HUES48 (cell line): ENCODE results near the gene ZAR1L.
A peak's percentile ranks its signal among the peaks of the same experiment; 100 is the strongest.

Experiments
- H3K27ac ChIP-seq: one replicate; pipeline ENCODE4 v1.7.0; 2013; ENCODE audit warnings: low read depth, low read length, inconsistent platforms
- H3K27me3 ChIP-seq: 2 replicates; pipeline ENCODE4 v1.6.1; 2013; ENCODE audit warnings: mild to moderate bottlenecking, low read length; ENCODE audit not compliant: control insufficient read depth, insufficient read depth
- H3K36me3 ChIP-seq: 2 replicates; pipeline ENCODE4 v1.6.1; 2013; ENCODE audit warnings: low read length; ENCODE audit not compliant: control insufficient read depth, insufficient read depth
- H3K4me1 ChIP-seq: 2 replicates; pipeline ENCODE4 v1.6.1; 2013; ENCODE audit warnings: mild to moderate bottlenecking, low read length; ENCODE audit not compliant: control insufficient read depth, insufficient read depth
- H3K4me3 ChIP-seq: 2 replicates; pipeline ENCODE4 v1.5.1; 2013; ENCODE audit warnings: mild to moderate bottlenecking, low read depth, low read length
- H3K9ac ChIP-seq: 2 replicates; pipeline ENCODE4 v1.6.1; 2013; ENCODE audit warnings: mild to moderate bottlenecking, low read depth, low read length, moderate library complexity
- H3K9me3 ChIP-seq: 2 replicates; pipeline ENCODE4 v1.6.1; 2013; ENCODE audit warnings: low read length; ENCODE audit not compliant: control insufficient read depth, insufficient read depth

Gene ZAR1L

DNA sequence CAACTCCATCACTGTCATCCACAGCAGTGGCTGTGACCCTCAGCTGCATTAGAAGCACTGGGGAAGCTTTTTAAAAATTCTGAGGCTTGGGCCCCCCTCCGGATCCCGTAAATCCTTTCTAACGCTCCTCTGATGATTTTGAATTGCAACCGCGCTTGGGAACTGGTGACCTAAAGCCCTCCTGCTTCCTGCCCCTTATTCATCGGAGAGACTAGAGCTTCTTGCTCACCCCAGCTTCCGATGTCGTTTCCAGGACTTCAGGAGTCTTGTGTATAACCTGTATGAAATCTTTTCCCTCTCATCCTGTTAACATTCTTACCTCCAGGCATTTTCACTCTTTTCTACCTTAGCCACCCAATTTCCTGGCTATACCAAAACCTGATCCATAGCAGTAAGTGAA is 14.8 kb downstream of the ZAR1L start:
- Histone ChIP-seq H3K36me3 (no peaks in the 10 kb centered on the region), H3K4me3 (no peak overlapping the region), H3K27ac (no peak overlapping the region), H3K9me3 (no peaks in the 10 kb centered on the region), H3K27me3 (no peaks in the 10 kb centered on the region), H3K4me1 (no peaks in the 10 kb centered on the region), H3K9ac (no peak overlapping the region)

GRCh38 chr13:32299893-32300292 is 15.3 kb downstream of the ZAR1L start:
- Histone ChIP-seq H3K9ac (no peak overlapping the region), H3K4me1 (no peaks in the 10 kb centered on the region), H3K9me3 (no peaks in the 10 kb centered on the region), H3K27me3 (no peaks in the 10 kb centered on the region), H3K36me3 (no peaks in the 10 kb centered on the region), H3K4me3 (no peak overlapping the region), H3K27ac (no peak overlapping the region)

DNA sequence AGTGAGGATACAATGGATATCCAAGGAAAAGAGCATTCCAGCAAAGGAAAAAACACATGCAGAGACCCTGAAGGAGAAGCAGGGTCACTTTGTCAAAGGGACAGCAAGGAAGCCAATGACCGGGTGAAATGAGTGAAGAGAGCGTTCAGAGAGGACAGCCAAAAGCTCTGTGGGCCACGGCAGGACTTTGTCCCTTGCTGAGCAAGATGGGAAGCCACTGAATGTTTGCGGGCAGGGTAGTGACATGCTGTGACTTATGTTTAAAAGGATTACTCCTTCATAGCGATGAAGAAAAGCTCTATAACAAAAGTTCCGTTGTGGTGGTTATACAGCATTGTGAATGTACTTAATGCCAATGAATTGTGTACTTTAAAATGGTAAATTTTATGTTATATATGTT is 16.5 kb downstream of the ZAR1L start:
- Histone ChIP-seq H3K4me1 (no peaks in the 10 kb centered on the region), H3K27ac (no peak overlapping the region), H3K36me3 (no peaks in the 10 kb centered on the region), H3K4me3 (no peak overlapping the region), H3K9ac (no peak overlapping the region), H3K27me3 (no peaks in the 10 kb centered on the region), H3K9me3 (no peaks in the 10 kb centered on the region)

- Histone ChIP-seq H3K9ac (no peak overlapping the region), H3K4me3 (no peak overlapping the region), H3K27me3 (no peaks in the 10 kb centered on the region), H3K9me3 (no peaks in the 10 kb centered on the region), H3K4me1 (no peaks in the 10 kb centered on the region), H3K36me3 (no peaks in the 10 kb centered on the region), H3K27ac (no peak overlapping the region)
Observed at GRCh38 chr13:32297206-32297605, 18.0 kb downstream of the ZAR1L start.

GRCh38 chr13:32285633-32285965 is 29.6 kb downstream of the ZAR1L start:
- Histone ChIP-seq H3K27ac (peak overlapping the region; percentile 89), H3K4me1 (peaks cover 15% of the 10 kb centered on the region; the same call in 1 of the 2 replicates), H3K9me3 (no peaks in the 10 kb centered on the region), H3K36me3 (no peaks in the 10 kb centered on the region), H3K4me3 (no peak overlapping the region), H3K27me3 (no peaks in the 10 kb centered on the region), H3K9ac (no peak overlapping the region)

DNA sequence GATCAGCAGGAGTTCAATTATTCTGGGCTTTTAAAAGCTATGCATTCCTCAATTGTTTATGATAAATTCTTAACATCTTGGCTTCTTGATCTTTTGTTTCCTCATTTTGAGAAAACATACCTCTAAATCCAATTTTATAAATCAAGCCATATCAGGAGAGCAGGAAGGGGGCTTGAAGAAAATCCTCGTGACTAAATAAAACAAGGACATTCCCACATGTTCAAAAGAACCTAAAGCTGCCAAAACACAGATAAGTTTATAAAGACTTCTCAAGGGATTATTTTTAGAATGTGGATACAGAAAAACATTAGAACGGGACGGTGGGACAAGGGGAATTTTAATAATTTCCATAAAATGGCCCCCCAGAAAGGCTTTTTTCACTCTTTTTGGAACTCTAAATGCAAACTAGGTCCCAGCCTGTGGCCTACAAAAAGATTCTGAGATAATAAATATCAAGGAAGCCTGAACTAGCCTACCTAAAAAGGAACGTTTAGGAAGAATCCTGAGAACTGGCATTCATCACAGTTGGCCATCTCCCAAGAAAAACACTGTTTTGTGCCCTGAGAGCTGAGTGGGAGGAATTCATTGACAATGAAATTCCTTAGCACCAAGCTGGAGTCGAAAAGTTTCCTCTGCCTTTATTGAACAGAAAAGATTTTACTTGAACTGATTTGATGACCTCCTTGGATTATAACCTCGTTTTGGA is 30.1 kb downstream of the ZAR1L start:
- Histone ChIP-seq H3K36me3 (no peaks in the 10 kb centered on the region), H3K27me3 (no peaks in the 10 kb centered on the region), H3K27ac (peak overlapping the region; percentile 89), H3K9me3 (no peaks in the 10 kb centered on the region), H3K4me1 (peaks cover 15% of the 10 kb centered on the region; the same call in 1 of the 2 replicates), H3K9ac (no peak overlapping the region), H3K4me3 (no peak overlapping the region)

DNA sequence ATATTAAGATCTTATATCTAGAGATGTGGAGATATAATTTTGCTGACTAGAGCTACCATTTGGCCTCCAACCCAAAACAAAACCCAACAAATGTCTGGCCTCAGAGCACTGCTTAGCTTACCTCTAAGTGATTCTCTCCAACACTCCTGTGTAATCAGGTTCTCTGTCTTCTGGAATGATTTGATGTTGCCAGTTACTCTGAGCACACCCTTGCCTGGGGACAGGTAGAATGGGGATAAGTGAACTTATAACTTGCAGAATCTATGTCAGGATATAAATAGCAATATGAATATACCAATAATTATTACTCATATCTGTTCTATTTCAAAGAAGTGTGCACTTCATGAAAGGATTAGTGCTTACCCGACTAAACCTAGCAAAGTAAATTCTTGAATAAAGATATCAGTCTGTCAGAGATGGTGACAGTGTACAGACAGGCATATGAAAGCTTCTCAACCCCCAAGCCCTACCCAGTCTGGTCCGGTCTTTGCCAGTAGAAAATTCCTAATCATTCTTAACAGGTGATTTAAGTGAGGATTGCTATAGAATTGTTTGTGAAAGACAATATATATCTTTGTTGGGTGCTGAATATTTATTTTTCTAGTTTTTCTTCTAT is 33.0 kb downstream of the ZAR1L start:
- no peaks in the 10 kb centered on the region for H3K9me3 ChIP-seq
- 0 out of 2 replicates have a peak, but pooled peaks cover 9% of the 10 kb centered on the region for H3K4me1 ChIP-seq
- no peaks in the 10 kb centered on the region for H3K27me3 ChIP-seq

DNA sequence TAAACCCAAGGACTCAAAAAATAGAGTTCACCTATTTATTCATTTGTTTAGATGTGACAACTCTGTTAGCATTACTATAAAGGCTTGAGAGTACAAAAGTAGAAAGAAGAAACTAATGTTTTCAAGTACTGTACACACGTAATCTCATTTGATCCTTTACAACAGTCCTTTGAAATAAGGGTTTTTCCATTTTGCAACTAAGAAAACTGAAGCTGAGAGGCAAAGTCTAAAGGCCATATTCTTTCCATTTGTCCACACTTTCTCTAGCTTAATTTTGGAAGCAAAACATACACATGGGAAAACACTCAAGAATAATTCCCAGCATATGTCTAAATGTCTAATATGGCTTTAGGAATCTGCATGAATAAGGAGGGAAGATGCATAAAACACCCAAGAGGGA is 34.1 kb downstream of the ZAR1L start:
- 0 out of 2 replicates have a peak, but pooled peaks cover 9% of the 10 kb centered on the region for H3K4me1 ChIP-seq
- H3K9me3 ChIP-seq = no peaks in the 10 kb centered on the region

More for the DNA sequence above, 33.0 kb downstream of the ZAR1L start:
- H3K27ac ChIP-seq = no peak overlapping the region
- H3K4me3 ChIP-seq = no peak overlapping the region
- no peaks in the 10 kb centered on the region for H3K36me3 ChIP-seq
- no peak overlapping the region for H3K9ac ChIP-seq

DNA sequence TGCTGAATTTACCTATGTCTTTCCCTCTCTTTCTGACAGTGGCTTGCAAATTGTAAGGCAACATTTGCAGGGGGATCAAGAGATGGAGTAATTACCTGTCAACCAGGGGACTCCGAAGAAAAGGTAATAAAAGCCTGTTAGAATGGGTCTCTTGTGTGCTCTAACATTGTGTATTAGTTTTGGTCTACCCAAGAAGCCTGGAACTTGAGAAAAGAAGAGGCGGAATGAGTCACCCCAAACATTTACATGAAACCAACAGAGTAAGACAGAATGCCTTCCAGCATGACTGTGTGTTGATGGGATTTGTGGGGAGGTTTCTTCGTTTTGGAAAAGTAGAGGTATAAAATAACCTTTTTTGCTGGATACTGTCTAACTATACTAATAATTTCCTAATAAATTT is 36.7 kb downstream of the ZAR1L start:
- H3K27me3 ChIP-seq = no peaks in the 10 kb centered on the region
- H3K4me3 ChIP-seq = no peak overlapping the region
- peak overlapping the region; percentile 54 for H3K27ac ChIP-seq
- H3K9ac ChIP-seq = no peak overlapping the region
- no peaks in the 10 kb centered on the region for H3K9me3 ChIP-seq
- no peaks in the 10 kb centered on the region for H3K36me3 ChIP-seq
- no peaks in the 10 kb centered on the region for H3K4me1 ChIP-seq

More for the DNA sequence above, 34.1 kb downstream of the ZAR1L start:
- Histone ChIP-seq H3K9ac (no peak overlapping the region), H3K27ac (no peak overlapping the region), H3K4me3 (no peak overlapping the region), H3K27me3 (no peaks in the 10 kb centered on the region), H3K36me3 (no peaks in the 10 kb centered on the region)

- H3K4me3 ChIP-seq = no peak overlapping the region
- no peaks in the 10 kb centered on the region for H3K27me3 ChIP-seq
- H3K9me3 ChIP-seq = no peaks in the 10 kb centered on the region
- no peaks in the 10 kb centered on the region for H3K4me1 ChIP-seq
- no peak overlapping the region for H3K9ac ChIP-seq
- H3K36me3 ChIP-seq = no peaks in the 10 kb centered on the region
- no peak overlapping the region for H3K27ac ChIP-seq
Observed at GRCh38 chr13:32277839-32278238, 37.3 kb downstream of the ZAR1L start.

DNA sequence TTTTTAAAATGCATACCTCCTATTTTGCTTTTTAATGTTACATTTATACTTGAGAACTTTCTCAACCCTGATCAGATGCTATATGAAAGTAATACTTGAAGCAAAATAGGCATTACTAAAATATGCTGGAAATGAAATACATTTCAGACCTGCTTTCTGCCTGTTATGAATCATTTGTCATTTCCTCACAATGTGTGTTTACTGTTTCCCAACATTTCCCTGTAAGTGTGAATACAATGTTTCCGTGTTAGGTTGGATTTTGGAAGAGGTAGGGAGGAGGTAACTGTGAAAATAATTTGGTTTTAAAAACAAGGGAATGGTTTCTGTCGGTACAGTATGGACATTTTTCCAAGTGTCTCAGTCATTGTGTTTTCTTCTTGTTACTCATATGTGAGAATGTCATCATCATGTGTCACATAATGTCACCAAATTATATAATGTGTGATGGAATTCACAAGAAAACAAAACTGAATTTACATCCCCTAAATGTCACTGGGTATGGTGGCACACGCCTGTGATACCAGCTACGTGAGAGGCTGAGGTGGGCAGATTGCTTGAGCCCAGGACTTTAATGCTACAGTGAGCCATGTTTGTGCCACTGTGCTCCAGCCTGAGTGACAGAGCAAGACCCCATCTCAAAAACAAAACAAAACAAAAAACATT is 43.0 kb downstream of the ZAR1L start:
- Histone ChIP-seq H3K9me3 (no peaks in the 10 kb centered on the region), H3K4me1 (no peaks in the 10 kb centered on the region), H3K36me3 (no peaks in the 10 kb centered on the region), H3K9ac (no peak overlapping the region), H3K4me3 (no peak overlapping the region), H3K27ac (no peak overlapping the region), H3K27me3 (no peaks in the 10 kb centered on the region)
